ENCODE data around the gene PRKD2.
A peak's percentile ranks its signal among the peaks of the same experiment; 100 is the strongest.

Gene PRKD2

DNA sequence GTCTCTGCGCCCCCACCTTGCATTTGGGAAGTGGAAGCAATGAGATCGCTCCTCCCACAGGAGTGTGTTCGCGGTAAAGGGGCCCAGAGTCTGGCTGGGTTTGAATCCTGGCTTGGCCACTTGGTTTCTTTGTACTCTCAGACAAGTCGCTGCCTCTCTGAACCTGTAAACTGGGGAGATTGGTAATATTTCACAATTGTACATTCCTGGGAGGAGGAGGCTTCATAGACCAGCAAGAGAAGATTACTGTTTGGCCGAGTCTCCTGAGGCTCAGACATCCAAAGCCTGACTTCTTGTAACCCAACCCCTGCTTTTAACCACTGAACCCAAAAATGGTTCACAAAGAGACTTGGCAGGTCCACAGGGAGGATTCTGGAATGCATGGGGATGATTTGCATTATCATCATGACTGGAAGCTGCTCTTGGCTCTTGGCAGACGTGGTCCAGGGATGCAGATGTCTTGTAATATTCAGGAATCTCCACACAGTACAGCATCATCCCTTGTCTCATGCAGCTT is 43.0 kb upstream of the PRKD2 start:
- peak overlapping the region; percentile 98 for H3K27ac ChIP-seq
- POLR2A ChIA-PET (ENCODE audit: low non-redundant PET), result interaction anchor here (0.7 kb wide), 1 partner anchor 81 kb away, joined by 4 read pairs; no protein-coding TSS in a partner anchor
- CTCF ChIA-PET, result no interaction called here

DNA sequence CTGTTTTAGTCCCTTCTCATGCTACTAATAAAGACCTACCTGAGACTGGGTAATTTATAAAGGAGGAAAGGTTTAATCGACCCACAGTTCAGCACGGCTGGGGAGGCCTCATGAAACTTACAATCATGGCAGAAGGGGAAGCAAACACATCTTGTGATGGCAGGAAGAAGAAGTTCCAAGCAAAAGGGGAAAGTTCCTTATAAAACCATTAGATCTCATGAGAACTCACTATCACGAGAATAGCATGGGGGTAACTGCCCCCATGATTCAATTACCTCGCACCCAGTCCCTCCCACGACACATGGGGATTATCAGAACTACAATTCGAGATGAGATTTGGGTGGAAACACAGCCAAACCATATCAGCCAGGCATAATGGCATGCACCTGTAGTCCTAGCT is 42.3 kb upstream of the PRKD2 start:
- CTCF ChIA-PET, result no interaction called here
- TF ChIP-seq, protein P1, sequence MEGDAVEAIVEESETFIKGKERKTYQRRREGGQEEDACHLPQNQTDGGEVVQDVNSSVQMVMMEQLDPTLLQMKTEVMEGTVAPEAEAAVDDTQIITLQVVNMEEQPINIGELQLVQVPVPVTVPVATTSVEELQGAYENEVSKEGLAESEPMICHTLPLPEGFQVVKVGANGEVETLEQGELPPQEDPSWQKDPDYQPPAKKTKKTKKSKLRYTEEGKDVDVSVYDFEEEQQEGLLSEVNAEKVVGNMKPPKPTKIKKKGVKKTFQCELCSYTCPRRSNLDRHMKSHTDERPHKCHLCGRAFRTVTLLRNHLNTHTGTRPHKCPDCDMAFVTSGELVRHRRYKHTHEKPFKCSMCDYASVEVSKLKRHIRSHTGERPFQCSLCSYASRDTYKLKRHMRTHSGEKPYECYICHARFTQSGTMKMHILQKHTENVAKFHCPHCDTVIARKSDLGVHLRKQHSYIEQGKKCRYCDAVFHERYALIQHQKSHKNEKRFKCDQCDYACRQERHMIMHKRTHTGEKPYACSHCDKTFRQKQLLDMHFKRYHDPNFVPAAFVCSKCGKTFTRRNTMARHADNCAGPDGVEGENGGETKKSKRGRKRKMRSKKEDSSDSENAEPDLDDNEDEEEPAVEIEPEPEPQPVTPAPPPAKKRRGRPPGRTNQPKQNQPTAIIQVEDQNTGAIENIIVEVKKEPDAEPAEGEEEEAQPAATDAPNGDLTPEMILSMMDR (conservative IDR thresholded peaks at IDR 0.05; ENCODE audit: low read depth), result no peak
- DNase-seq (ENCODE audit: low spot score), result no peak
- POLR2A ChIA-PET (ENCODE audit: low non-redundant PET), result interaction anchor here (0.7 kb wide), 1 partner anchor 81 kb away, joined by 4 read pairs; no protein-coding TSS in a partner anchor
- H3K27ac ChIP-seq, result peak overlapping the region; percentile 98

More for the DNA sequence above, 43.0 kb upstream of the PRKD2 start:
- TF ChIP-seq, protein P1 (conservative IDR thresholded peaks at IDR 0.05; ENCODE audit: low read depth), result no peak
- peak; percentile 36 for DNase-seq (ENCODE audit: low spot score)

DNA sequence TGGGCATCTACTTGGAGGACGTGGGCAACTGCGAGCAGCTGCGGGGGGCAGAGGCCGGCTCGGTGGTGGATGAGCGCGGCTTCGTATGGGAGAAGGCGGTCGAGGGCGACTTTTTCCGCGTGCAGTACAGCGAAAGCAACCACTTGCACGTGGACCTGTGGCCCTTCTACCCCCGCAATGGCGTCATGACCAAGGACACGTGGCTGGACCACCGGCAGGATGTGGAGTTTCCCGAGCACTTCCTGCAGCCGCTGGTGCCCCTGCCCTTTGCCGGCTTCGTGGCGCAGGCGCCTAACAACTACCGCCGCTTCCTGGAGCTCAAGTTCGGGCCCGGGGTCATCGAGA is 39.6 kb upstream of the PRKD2 start:
- CTCF ChIA-PET, result interaction anchor here (0.6 to 2.6 kb wide), 2 partner anchors 85 to 362 kb away, joined by 5 to 52 read pairs; no protein-coding TSS in a partner anchor
- POLR2A ChIA-PET (ENCODE audit: low non-redundant PET), result no interaction called here
- TF ChIP-seq, protein P1 (conservative IDR thresholded peaks at IDR 0.05; ENCODE audit: low read depth), result no peak
- no peak for DNase-seq (ENCODE audit: low spot score)
- H3K27ac ChIP-seq, result peak overlapping the region; percentile 98; the same call in 1 of the 2 replicates

DNA sequence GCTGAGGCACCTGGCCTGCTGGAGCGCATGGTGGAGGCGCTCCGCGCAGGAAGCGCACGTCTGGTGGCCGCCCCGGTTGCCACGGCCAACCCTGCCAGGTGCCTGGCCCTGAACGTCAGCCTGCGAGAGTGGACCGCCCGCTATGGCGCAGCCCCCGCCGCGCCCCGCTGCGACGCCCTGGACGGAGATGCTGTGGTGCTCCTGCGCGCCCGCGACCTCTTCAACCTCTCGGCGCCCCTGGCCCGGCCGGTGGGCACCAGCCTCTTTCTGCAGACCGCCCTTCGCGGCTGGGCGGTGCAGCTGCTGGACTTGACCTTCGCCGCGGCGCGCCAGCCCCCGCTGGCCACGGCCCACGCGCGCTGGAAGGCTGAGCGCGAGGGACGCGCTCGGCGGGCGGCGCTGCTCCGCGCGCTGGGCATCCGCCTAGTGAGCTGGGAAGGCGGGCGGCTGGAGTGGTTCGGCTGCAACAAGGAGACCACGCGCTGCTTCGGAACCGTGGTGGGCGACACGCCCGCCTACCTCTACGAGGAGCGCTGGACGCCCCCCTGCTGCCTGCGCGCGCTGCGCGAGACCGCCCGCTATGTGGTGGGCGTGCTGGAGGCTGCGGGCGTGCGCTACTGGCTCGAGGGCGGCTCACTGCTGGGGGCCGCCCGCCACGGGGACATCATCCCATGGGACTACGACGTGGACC is 39.1 kb upstream of the PRKD2 start:
- ChIA-PET CTCF (interaction anchor here (0.6 to 2.6 kb wide), 2 partner anchors 86 to 362 kb away, joined by 5 to 52 read pairs; no protein-coding TSS in a partner anchor), POLR2A (ENCODE audit: low non-redundant PET) (no interaction called here)
- peak overlapping the region; percentile 73 for H3K27ac ChIP-seq
- no peak for DNase-seq (ENCODE audit: low spot score)
- TF ChIP-seq, protein P1 (conservative IDR thresholded peaks at IDR 0.05; ENCODE audit: low read depth), result no peak

DNA sequence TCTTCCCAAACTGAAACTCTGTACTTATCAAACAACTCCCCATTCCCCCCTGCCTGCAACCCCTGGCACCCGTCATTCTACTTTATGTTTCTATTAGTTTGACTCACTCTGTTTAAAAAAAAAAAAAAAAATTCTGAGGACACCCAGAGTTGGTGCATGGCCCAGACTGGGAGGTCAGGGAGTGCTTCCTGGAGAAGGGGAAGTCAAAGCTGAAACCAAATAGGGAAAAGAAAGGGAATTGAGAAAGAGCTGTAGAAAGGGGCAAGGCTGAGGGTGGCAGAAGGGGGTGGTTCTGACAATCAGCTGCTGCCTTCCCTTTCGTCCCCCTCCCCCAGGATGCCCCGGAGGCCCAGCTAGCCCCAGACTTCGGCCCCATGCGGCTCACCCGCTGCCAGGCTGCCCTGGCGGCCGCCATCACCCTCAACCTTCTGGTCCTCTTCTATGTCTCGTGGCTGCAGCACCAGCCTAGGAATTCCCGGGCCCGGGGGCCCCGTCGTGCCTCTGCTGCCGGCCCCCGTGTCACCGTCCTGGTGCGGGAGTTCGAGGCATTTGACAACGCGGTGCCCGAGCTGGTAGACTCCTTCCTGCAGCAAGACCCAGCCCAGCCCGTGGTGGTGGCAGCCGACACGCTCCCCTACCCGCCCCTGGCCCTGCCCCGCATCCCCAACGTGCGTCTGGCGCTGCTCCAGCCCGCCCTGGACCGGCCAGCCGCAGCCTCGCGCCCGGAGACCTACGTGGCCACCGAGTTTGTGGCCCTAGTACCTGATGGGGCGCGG is 38.4 kb upstream of the PRKD2 start:
- peak overlapping the region; percentile 73 for H3K27ac ChIP-seq
- DNase-seq (ENCODE audit: low spot score), result no peak
- TF ChIP-seq, protein P1 (conservative IDR thresholded peaks at IDR 0.05; ENCODE audit: low read depth), result no peak
- ChIA-PET CTCF (interaction anchor here (0.7 kb wide), 2 partner anchors 26 to 95 kb away, joined by 4 to 10 read pairs; partner anchors contain the start of gene AP2S1), POLR2A (ENCODE audit: low non-redundant PET) (interaction anchor here (0.6 to 0.7 kb wide), 2 partner anchors 33 to 1579 kb away, joined by 3 to 4 read pairs; no protein-coding TSS in a partner anchor)

Measured in RWPE1 (cell line).